IPS-20b (cell line): ENCODE measurements around the gene TRIM36.

Source experiments
- H3K27ac ChIP-seq: one replicate; pipeline ENCODE4 v1.5.1; 2013; ENCODE audit warnings: low read length
- H3K27me3 ChIP-seq: 2 replicates; pipeline ENCODE4 v1.6.1; 2013; ENCODE audit warnings: mild to moderate bottlenecking, low read length, inconsistent platforms; ENCODE audit not compliant: insufficient read depth
- H3K36me3 ChIP-seq: 2 replicates; pipeline ENCODE4 v1.6.1; 2013; ENCODE audit warnings: low read depth, mild to moderate bottlenecking, inconsistent platforms, low read length, moderate library complexity; ENCODE audit not compliant: insufficient read depth
- H3K4me1 ChIP-seq: 2 replicates; pipeline ENCODE4 v1.6.1; 2013; ENCODE audit warnings: mild to moderate bottlenecking, control low read depth, inconsistent platforms, low read length, moderate library complexity; ENCODE audit not compliant: insufficient read depth
- H3K4me3 ChIP-seq: 2 replicates; pipeline ENCODE4 v1.5.1; 2013; ENCODE audit warnings: mild to moderate bottlenecking, low read length, inconsistent platforms
- H3K9ac ChIP-seq: 2 replicates; pipeline ENCODE4 v1.6.1; 2013; ENCODE audit warnings: low read depth, mild to moderate bottlenecking, inconsistent platforms, low read length, moderate library complexity
- H3K9me3 ChIP-seq: 2 replicates; pipeline ENCODE4 v1.6.1; 2013; ENCODE audit warnings: mild to moderate bottlenecking, low read depth, low read length, inconsistent platforms; ENCODE audit not compliant: insufficient read depth

Gene TRIM36

DNA sequence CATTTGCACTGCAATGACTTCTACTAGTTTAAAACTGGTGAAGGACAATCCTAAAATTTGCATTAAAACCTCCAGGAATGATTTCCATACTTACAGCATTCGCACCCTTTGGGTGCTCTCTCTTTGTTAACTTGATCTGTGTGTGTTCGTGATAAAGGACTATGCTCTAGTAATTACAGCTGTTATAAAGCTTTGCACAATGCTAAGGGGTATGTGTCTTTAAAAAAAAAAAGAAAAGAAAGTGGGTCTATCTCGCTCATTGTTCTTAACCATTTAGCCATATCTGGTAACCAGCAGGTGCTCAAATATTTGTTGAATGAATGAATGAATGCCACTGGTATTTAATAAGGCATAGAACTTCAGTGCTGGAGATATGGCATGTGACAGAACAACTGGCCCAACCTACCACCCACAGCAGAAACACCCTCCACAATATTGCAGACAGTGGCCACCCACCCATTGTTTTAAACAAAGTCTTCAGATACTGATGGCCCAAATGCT lies 8.7 kb downstream of the TRIM36 start:
- no peaks in the 10 kb centered on the region for H3K4me1 ChIP-seq
- H3K36me3 ChIP-seq = peaks cover 7% of the 10 kb centered on the region; the same call in 1 of the 2 replicates
- no peak overlapping the region for H3K27ac ChIP-seq
- no peaks in the 10 kb centered on the region for H3K27me3 ChIP-seq
- no peak overlapping the region for H3K4me3 ChIP-seq
- H3K9ac ChIP-seq = no peak overlapping the region
- H3K9me3 ChIP-seq = peaks cover 18% of the 10 kb centered on the region

DNA sequence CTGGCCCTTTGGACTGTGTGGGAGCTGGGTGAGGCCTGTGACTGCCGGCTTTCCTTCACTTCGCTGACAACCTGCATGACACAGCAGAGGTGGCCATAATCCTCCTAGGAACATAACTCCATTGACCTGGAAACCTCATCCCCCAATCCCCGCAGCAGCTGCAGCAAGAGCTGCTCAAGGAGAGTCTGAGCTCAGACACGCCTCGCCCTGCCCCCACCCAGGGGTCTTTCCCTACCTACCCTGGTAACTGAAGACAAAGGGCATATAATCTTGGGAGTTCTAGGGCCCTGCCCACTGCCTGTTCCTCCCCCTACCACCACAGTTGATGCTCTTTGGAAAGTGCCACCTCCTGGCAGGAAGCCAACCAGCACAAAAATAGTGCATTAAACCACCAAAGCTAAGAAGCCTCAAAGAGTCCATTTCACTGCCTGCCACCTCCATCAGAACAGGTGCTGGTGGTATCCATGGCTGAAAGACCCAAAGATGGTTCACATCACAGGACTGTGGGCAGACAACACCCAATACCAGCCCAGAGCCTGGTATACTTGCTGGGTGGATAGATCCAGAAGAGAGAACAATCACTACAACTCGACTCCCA lies 18.4 kb downstream of the TRIM36 start:
- no peak overlapping the region for H3K27ac ChIP-seq
- H3K4me1 ChIP-seq = 0 out of 2 replicates have a peak, but pooled peaks cover 2% of the 10 kb centered on the region
- H3K9ac ChIP-seq = no peak overlapping the region
- H3K9me3 ChIP-seq = peaks cover 7% of the 10 kb centered on the region; the same call in 1 of the 2 replicates
- H3K36me3 ChIP-seq = no peaks in the 10 kb centered on the region
- no peaks in the 10 kb centered on the region for H3K27me3 ChIP-seq
- no peak overlapping the region for H3K4me3 ChIP-seq

GRCh38 chr5:115150512-115150911 lies 19.2 kb downstream of the TRIM36 start:
- Histone ChIP-seq H3K4me3 (no peak overlapping the region), H3K36me3 (no peaks in the 10 kb centered on the region), H3K9ac (no peak overlapping the region), H3K9me3 (peaks cover 7% of the 10 kb centered on the region; the same call in 1 of the 2 replicates), H3K27me3 (no peaks in the 10 kb centered on the region), H3K4me1 (0 out of 2 replicates have a peak, but pooled peaks cover 2% of the 10 kb centered on the region), H3K27ac (no peak overlapping the region)

GRCh38 chr5:115147052-115147451 lies 22.7 kb downstream of the TRIM36 start:
- Histone ChIP-seq H3K4me3 (no peak overlapping the region), H3K36me3 (no peaks in the 10 kb centered on the region), H3K27ac (no peak overlapping the region), H3K27me3 (no peaks in the 10 kb centered on the region), H3K9ac (no peak overlapping the region), H3K4me1 (0 out of 2 replicates have a peak, but pooled peaks cover 2% of the 10 kb centered on the region), H3K9me3 (no peaks in the 10 kb centered on the region)

- no peak overlapping the region for H3K27ac ChIP-seq
- no peaks in the 10 kb centered on the region for H3K9me3 ChIP-seq
- H3K4me3 ChIP-seq = no peak overlapping the region
- H3K27me3 ChIP-seq = no peaks in the 10 kb centered on the region
- H3K4me1 ChIP-seq = no peaks in the 10 kb centered on the region
- no peak overlapping the region for H3K9ac ChIP-seq
- peaks cover 17% of the 10 kb centered on the region; the same call in 1 of the 2 replicates for H3K36me3 ChIP-seq
These were observed 33.4 kb downstream of the TRIM36 start for GRCh38 chr5:115136294-115136693.

- no peak overlapping the region for H3K9ac ChIP-seq
These were observed 37.2 kb downstream of the TRIM36 start for GRCh38 chr5:115132465-115132864.

GRCh38 chr5:115126303-115126702 lies 43.4 kb downstream of the TRIM36 start:
- H3K4me3 ChIP-seq = no peak overlapping the region
- H3K9ac ChIP-seq = no peak overlapping the region
- no peaks in the 10 kb centered on the region for H3K4me1 ChIP-seq
- peaks cover 3% of the 10 kb centered on the region; the same call in 1 of the 2 replicates for H3K36me3 ChIP-seq
- no peaks in the 10 kb centered on the region for H3K27me3 ChIP-seq
- no peak overlapping the region for H3K27ac ChIP-seq
- H3K9me3 ChIP-seq = no peaks in the 10 kb centered on the region

More at GRCh38 chr5:115132465-115132864, 37.2 kb downstream of the TRIM36 start:
- Histone ChIP-seq H3K27me3 (no peaks in the 10 kb centered on the region), H3K36me3 (peaks cover 20% of the 10 kb centered on the region; the same call in 1 of the 2 replicates), H3K4me1 (no peaks in the 10 kb centered on the region), H3K9me3 (no peaks in the 10 kb centered on the region), H3K4me3 (no peak overlapping the region), H3K27ac (no peak overlapping the region)

- H3K9ac ChIP-seq = no peak overlapping the region
- no peak overlapping the region for H3K4me3 ChIP-seq
- no peaks in the 10 kb centered on the region for H3K36me3 ChIP-seq
- no peaks in the 10 kb centered on the region for H3K27me3 ChIP-seq
- no peak overlapping the region for H3K27ac ChIP-seq
- no peaks in the 10 kb centered on the region for H3K4me1 ChIP-seq
- no peaks in the 10 kb centered on the region for H3K9me3 ChIP-seq
These were observed 45.0 kb downstream of the TRIM36 start for GRCh38 chr5:115124741-115125140.

DNA sequence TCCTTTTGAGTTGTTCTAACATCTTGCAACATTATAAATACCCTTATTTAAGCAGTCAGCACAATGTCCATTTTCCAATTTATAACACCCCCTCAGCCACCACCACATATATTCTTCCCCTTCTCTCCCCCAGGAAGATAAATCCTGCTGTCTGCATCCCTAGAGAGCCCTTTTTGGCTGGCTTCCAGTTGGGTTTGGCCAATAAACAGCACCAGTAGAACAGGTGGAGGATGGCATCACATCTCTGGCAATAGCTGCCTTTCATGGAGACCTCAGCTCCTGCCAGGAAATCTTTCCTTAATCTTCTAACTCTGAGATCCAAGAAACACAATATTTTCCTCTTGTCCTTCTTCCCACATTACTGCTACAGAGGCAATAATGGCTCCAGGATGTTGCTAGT lies 53.7 kb downstream of the TRIM36 start:
- no peaks in the 10 kb centered on the region for H3K27me3 ChIP-seq
- H3K4me1 ChIP-seq = no peaks in the 10 kb centered on the region
- H3K36me3 ChIP-seq = no peaks in the 10 kb centered on the region
- peaks cover 12% of the 10 kb centered on the region; the same call in 1 of the 2 replicates for H3K9me3 ChIP-seq
- no peak overlapping the region for H3K4me3 ChIP-seq
- no peak overlapping the region for H3K9ac ChIP-seq
- no peak overlapping the region for H3K27ac ChIP-seq

DNA sequence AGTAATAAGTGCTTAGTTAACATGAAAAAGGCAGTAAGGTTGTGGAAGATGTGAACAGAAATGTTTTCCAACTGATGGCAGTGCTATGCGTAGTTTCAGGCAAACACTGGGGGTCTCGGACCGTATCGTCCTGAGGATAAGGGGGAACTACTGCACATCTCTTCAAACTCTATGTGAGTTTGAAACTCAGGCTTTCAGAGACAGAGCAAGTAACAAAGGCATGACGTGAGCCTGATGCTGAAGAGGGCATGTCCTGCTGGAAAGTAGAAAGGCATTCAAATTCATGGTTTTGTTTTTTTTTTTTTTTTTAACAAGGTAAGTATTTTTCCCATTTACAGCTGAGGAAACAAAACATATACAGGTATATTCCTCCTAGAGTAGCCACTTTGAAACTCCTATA lies 59.9 kb downstream of the TRIM36 start:
- H3K27ac ChIP-seq = no peak overlapping the region
- no peaks in the 10 kb centered on the region for H3K27me3 ChIP-seq
- H3K36me3 ChIP-seq = no peaks in the 10 kb centered on the region
- peaks cover 8% of the 10 kb centered on the region for H3K4me1 ChIP-seq
- 0 out of 2 replicates have a peak overlapping the region, but pooled peaks have one; percentile 31 for H3K9ac ChIP-seq
- no peaks in the 10 kb centered on the region for H3K9me3 ChIP-seq
- H3K4me3 ChIP-seq = peak overlapping the region; percentile 21; the same call in 1 of the 2 replicates

- Histone ChIP-seq H3K27ac (no peak overlapping the region), H3K4me3 (peak overlapping the region; percentile 21; the same call in 1 of the 2 replicates), H3K27me3 (no peaks in the 10 kb centered on the region), H3K9me3 (no peaks in the 10 kb centered on the region), H3K9ac (no peak overlapping the region), H3K36me3 (no peaks in the 10 kb centered on the region), H3K4me1 (peaks cover 8% of the 10 kb centered on the region)
These were observed 60.4 kb downstream of the TRIM36 start for GRCh38 chr5:115109356-115109755.

- Histone ChIP-seq H3K9me3 (no peaks in the 10 kb centered on the region), H3K27ac (no peak overlapping the region), H3K4me1 (no peaks in the 10 kb centered on the region; the same call in 1 of the 2 replicates), H3K27me3 (no peaks in the 10 kb centered on the region), H3K36me3 (no peaks in the 10 kb centered on the region), H3K4me3 (no peak overlapping the region), H3K9ac (no peak overlapping the region)
These were observed 69.3 kb downstream of the TRIM36 start for GRCh38 chr5:115100319-115100955.
